Body of pancreas (tissue), 4 donors: ENCODE data around the gene CCDC174. TPM values are rescaled to one million over a fixed set of nuclear protein-coding genes. Genes with fewer than 3 reads are reported as not detected.

Source experiments
- ATAC-seq: fragments of 150-250 bp; one replicate; pipeline ENCODE4 v1.9.1; 2016
- DNase-seq, 4 donors: peaks; one replicate each; pipeline ENCODE4 v3.0.0-alpha.2; 2019
- H3K27ac ChIP-seq, 4 donors: fragments of 200-600 bp; sonication (generic); 1 replicate in 3 of 4; 2 replicates in 1 of 4; pipeline versions ENCODE4 v1.5.1 to v1.6.1; 2016 to 2019; ENCODE audit warnings: mild to moderate bottlenecking in 1 of 4, mixed read lengths in 1 of 4, moderate library complexity in 1 of 4
- H3K27me3 ChIP-seq, 2 donors: fragments of 200-600 bp; sonication (generic); one replicate each; pipeline ENCODE4 v1.6.0; 2016; ENCODE audit warnings: mild to moderate bottlenecking in 1 of 2
- H3K36me3 ChIP-seq, 2 donors: fragments of 200-600 bp; sonication (generic); replicated peaks in 1 of 2; 2 replicates each; pipeline ENCODE4 v1.5.1; 2016; ENCODE audit warnings: low read depth in 2 of 2; ENCODE audit not compliant: insufficient read depth in 1 of 2
- H3K4me1 ChIP-seq: fragments of 200-600 bp; sonication (generic); one replicate; pipeline ENCODE4 v1.6.0; 2016
- H3K4me3 ChIP-seq, 2 donors: fragments of 200-600 bp; sonication (generic); 1 replicate in 1 of 2; 2 replicates in 1 of 2; pipeline ENCODE4 v1.5.1; 2016 to 2019
- H3K9me3 ChIP-seq, 3 donors: fragments of 200-600 bp; sonication (generic); 1 replicate in 2 of 3; 2 replicates in 1 of 3; pipeline ENCODE4 v1.5.1; 2016
- POLR2A ChIP-seq, 3 donors: fragments of 450-650 bp; IDR thresholded peaks; one replicate each; pipeline ENCODE4 v1.6.1; 2016; ENCODE audit warnings: antibody characterized with exemption in 3 of 3, mild to moderate bottlenecking in 2 of 3
- WGBS, 2 donors: methylation state at CpG; one replicate each; pipeline ENCODE4 v1.1.5; 2017; 5-methylcytosine and 5-hydroxymethylcytosine counted together
- intact Hi-C: fragments of 100-400 bp; cut with DNase I; formaldehyde crosslinking; loops from one replicate; pipeline ENCODE4 v1.15.1; 2023
- total RNA-seq, 2 donors: library from RNA; depleted of rRNA; stranded (reverse); fragments of >200 nt; gene quantifications; one replicate each; pipeline ENCODE4 v1.1.0, GENCODE V29; 2016
- TF ChIP-seq, protein P1 (sequence below), 7 experiments: fragments of 450-650 bp in 4 of 7; fragments of 200-600 bp in 3 of 7; sonication (generic) in 3 of 7; IDR thresholded peaks; one replicate each; pipeline ENCODE4 v1.5.1; 2016 to 2019; ENCODE audit warnings: antibody characterized with exemption in 7 of 7

Gene CCDC174
- total RNA-seq, 2 donors from 2014 or later: 11.2 to 17.8 TPM

DNA sequence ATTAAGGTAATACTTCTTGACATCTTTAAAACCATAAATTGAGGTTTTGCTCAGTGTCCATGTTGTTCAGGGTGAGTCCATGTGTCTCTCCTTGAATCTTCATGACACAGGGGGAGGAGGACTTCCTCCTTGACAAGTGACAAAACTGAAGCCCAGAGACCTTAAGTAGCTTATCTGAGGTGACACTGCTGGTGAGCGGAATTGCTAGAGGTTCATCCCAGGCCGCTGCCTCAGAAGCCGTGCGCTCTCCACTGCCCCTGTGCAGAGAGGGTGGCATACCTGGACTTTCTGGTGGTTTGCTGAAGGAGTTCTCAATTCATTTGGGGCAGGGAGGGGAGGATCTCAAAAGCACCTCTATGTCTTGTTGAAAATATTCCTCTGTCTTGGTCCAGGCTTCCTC, 23.2 kb upstream of the CCDC174 start:
- Histone ChIP-seq H3K4me3 (no peak overlapping the region), H3K9me3 (no peaks in the 10 kb centered on the region), H3K4me1 (no peaks in the 10 kb centered on the region), H3K27ac (no peak overlapping the region), H3K27me3 (no peaks in the 10 kb centered on the region), H3K36me3 (no peaks in the 10 kb centered on the region)
- ATAC-seq: no peak
- WGBS, 2 donors: 84 to 100% methylated on average over 3 to 4 of the region's 4 CpGs
- intact Hi-C loops: no loop called here
- TF ChIP-seq, protein P1, sequence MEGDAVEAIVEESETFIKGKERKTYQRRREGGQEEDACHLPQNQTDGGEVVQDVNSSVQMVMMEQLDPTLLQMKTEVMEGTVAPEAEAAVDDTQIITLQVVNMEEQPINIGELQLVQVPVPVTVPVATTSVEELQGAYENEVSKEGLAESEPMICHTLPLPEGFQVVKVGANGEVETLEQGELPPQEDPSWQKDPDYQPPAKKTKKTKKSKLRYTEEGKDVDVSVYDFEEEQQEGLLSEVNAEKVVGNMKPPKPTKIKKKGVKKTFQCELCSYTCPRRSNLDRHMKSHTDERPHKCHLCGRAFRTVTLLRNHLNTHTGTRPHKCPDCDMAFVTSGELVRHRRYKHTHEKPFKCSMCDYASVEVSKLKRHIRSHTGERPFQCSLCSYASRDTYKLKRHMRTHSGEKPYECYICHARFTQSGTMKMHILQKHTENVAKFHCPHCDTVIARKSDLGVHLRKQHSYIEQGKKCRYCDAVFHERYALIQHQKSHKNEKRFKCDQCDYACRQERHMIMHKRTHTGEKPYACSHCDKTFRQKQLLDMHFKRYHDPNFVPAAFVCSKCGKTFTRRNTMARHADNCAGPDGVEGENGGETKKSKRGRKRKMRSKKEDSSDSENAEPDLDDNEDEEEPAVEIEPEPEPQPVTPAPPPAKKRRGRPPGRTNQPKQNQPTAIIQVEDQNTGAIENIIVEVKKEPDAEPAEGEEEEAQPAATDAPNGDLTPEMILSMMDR (IDR thresholded peaks at IDR 0.05): no peak
- TF ChIP-seq POLR2A (IDR thresholded peaks at IDR 0.05): no peak
- no peak for DNase-seq

DNA sequence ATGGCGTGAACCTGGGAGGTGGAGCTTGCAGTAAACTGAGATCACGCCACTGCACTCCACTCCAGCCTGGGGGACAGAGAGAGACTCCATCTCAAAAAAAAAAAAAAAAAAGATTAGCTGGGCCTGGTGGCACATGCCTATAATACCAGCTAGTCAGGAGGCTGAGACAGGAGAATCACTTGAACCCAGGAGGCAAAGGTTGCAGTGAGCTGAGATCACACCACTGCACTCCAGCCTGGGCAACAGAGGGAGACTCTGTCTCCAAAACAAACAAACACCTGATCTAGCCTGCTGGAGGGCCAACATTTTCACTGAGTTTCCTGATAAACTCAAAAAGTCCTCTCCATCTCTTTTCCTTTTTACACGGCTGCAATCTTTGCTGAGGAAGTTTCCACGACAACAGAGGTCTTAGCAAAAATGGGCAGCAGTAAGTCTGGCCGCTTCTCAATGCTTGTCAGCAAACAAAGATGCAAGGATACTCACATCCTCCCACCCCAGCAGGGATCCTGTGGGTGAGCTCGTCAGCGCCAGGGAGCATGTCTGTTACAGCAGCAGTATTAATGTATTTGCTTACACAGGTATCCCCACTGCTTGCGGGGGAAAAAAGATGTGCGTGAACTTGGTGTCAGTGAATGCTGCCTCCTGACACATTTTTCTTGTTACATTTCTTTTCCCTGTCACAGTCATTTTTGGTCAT, 21.0 kb upstream of the CCDC174 start:
- no peaks in the 10 kb centered on the region for H3K36me3 ChIP-seq
- H3K9me3 ChIP-seq: no peaks in the 10 kb centered on the region
- WGBS, 2 donors: 79 to 81% methylated on average over 9 of the region's 9 CpGs
- TF ChIP-seq, protein P1 (IDR thresholded peaks at IDR 0.05): no peak
- TF ChIP-seq POLR2A (IDR thresholded peaks at IDR 0.05): no peak
- intact Hi-C loops: loop anchor here (10.0 kb wide), 1 partner anchor 284 kb away; no protein-coding TSS in a partner anchor
- H3K4me1 ChIP-seq: no peaks in the 10 kb centered on the region
- DNase-seq (no peak), ATAC-seq (no peak)
- no peak overlapping the region for H3K4me3 ChIP-seq
- H3K27ac ChIP-seq: no peak overlapping the region
- H3K27me3 ChIP-seq: no peaks in the 10 kb centered on the region

DNA sequence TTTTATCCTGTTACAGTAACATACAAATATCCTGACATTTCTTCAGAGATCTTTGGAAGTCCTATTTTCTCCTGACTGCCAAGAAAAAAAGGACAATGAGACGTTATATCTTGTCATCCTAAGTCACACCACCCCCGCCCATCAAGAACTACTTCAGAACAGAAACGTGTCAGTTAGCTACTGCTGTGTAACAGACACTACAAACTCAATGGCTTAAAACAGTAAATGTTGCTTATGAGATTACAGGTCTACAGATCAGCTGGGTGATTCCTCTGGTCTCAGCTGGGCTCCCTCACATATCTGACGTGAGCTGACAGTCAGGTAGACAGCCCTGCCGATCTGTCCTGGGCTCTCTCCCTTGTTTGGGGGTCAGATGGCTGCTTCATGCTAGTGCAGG, 20.5 kb upstream of the CCDC174 start:
- Histone ChIP-seq H3K36me3 (no peaks in the 10 kb centered on the region), H3K4me3 (no peak overlapping the region), H3K27ac (no peak overlapping the region), H3K4me1 (no peaks in the 10 kb centered on the region), H3K27me3 (no peaks in the 10 kb centered on the region), H3K9me3 (no peaks in the 10 kb centered on the region)
- DNase-seq (no peak), ATAC-seq (no peak)
- WGBS, 2 donors: 84 to 88% methylated on average over 4 to 5 of the region's 5 CpGs
- TF ChIP-seq, protein P1 (IDR thresholded peaks at IDR 0.05): no peak
- no peak for TF ChIP-seq POLR2A (IDR thresholded peaks at IDR 0.05)
- intact Hi-C loops: loop anchor here (10.0 kb wide), 1 partner anchor 284 kb away; no protein-coding TSS in a partner anchor

DNA sequence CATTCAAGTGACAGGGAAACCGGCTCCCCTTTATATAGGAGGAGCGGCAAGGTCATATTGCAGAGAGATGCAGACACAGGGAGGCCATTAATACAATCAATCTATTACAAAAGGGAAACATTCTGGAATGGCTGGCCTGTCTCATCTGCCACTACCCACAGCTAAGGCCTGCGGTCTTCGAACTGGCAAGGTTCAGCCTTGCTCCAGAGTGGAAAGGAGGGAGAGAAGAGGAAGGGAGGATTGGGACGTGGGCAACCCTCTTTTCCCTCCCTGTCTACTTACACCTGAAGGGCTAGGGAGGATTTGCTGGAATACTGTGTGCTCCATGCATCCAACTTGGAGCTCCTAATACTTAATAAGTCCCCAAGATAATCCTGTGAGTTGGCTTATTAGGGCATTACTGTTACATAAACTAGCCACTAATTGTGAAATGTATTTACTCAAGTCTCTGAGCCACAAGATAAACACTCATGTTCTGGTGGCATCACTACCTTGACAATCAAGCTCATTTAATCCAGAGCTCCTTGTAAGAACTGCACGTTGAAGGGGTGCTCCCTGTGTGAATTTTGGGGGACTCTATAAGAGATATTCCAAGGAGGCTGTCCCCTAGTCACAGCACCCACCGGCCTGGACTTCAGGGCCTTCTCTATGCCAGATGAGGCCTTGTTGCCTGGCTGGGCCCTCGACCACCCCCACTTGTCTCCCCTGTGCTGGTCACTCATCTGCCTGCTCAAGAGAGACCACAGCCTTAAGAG, 19.7 kb upstream of the CCDC174 start:
- Histone ChIP-seq H3K9me3 (no peaks in the 10 kb centered on the region), H3K4me1 (no peaks in the 10 kb centered on the region), H3K36me3 (no peaks in the 10 kb centered on the region), H3K27me3 (no peaks in the 10 kb centered on the region), H3K27ac (no peak overlapping the region), H3K4me3 (no peak overlapping the region)
- intact Hi-C loops: loop anchor here (10.0 kb wide), 1 partner anchor 283 kb away; no protein-coding TSS in a partner anchor
- ATAC-seq: no peak
- DNase-seq: no peak
- 77 to 84% methylated on average over 6 to 8 of the region's 8 CpGs for WGBS, 2 donors
- TF ChIP-seq POLR2A (IDR thresholded peaks at IDR 0.05): no peak
- TF ChIP-seq, protein P1 (IDR thresholded peaks at IDR 0.05): no peak
